Erythroblast (primary cell): Measurements from ENCODE around the gene UBL7.
"Not testable (repeated sequence)": the region's sequence is repeated elsewhere in the genome, so short reads cannot be mapped to it uniquely, and the experiment has no call there.

Experiments
- DNase-seq, 2 experiments: peaks; one replicate each; lab custom pipeline; 2025; lab: John Stamatoyannopoulos, UW
- GATA1 ChIP-seq: IDR thresholded peaks from 2 replicates; pipeline ENCODE4 v1.6.1; 2011; ENCODE audit warnings: low read depth, mild to moderate bottlenecking, control low read depth, low read length, moderate library complexity
- POLR2A ChIP-seq: IDR thresholded peaks from 2 replicates; pipeline ENCODE4 v1.6.1; 2011; ENCODE audit warnings: mild to moderate bottlenecking, low read length

The UBL7 gene

GRCh38 chr15:74470631-74471395 lies 9.9 kb upstream of the UBL7 start:
- no peak for TF ChIP-seq POLR2A
- no peak for DNase-seq

DNA sequence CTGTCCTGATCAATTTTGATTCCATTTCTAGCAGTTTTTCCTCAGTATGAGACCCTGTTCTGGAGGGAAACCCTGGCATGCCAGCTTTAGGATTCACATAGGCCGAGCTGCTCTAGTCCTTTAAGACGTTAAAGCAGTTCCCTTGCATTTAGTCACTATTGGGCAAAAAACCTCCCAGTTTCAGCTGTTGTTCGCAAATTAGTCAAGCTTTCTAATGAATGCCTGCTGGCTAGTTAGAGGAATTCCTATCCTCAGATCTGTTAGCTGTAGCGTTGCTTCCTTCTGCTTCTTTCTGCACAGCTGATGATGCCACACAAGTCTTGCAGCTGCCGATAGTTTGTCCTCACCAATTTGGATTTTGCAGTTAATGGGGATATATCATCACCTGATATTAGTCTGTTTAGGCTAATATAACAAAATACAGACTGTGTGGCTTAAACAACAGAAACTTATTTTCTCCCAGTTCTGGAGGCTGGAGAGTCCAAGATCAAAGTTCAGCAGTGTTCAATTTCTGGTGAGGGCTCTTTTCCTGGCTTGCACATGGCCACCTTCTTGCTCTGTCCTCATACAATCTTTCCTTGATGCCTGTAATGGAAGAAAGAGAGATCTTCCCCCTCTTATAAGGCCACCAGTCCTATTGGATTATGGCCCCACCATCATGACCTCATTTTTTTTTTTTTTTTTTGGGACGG lies 7.5 kb upstream of the UBL7 start:
- TF ChIP-seq POLR2A (no peak), GATA1 (no peak)

GRCh38 chr15:74466570-74466969 lies 5.6 kb upstream of the UBL7 start:
- TF ChIP-seq GATA1: no peak
- TF ChIP-seq POLR2A: no peak
- no peak for DNase-seq

More for the DNA sequence above, 7.5 kb upstream of the UBL7 start:
- no peak for DNase-seq

DNA sequence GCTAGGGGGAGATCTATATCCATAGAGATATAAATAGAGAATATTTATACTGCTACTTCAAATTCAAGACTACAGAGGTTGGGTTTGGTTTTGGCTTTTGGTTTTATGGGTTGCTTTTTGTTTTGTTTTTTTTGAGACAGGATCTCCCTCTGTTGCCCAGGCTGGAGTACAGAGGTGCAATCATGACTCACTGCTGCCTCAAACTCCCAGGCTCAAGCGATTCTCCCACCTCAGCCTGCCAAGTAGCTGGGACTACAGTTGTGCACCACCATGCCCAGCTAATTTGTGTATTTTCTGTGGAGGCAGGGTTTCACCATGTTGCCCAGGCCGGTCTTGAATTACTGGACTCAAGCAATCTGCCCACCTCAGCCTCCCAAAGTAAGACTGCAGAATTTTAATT lies 3.9 kb upstream of the UBL7 start:
- no peak for TF ChIP-seq GATA1
- no peak for DNase-seq

- no peak for DNase-seq
- TF ChIP-seq POLR2A: no peak
- TF ChIP-seq GATA1: no peak
These were observed 3.3 kb upstream of the UBL7 start for GRCh38 chr15:74464216-74464615.

DNA sequence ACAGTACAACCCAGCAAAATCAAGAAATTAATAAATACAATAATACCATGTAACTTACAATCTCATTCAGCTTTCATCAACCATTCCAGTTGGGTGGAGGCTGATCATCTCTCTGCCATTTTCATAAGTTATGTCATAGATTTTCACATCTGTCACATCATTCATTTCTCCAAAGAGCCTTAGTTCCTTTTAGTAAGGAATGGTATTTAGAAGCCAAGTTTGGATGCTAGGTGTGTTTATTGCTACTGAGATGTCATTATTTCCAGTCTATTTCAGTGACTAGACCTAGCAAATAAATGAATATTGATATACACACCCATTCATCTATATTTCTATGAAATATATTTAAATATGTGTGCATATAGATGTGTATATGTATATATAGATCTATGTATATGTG lies 2.7 kb upstream of the UBL7 start:
- no peak for TF ChIP-seq GATA1
- no peak for TF ChIP-seq POLR2A
- no peak for DNase-seq

- TF ChIP-seq GATA1: no peak
- no peak for TF ChIP-seq POLR2A
- peak; percentile 33 to 35 for DNase-seq
These were observed 1.0 kb upstream of the UBL7 start for GRCh38 chr15:74461847-74462511.

DNA sequence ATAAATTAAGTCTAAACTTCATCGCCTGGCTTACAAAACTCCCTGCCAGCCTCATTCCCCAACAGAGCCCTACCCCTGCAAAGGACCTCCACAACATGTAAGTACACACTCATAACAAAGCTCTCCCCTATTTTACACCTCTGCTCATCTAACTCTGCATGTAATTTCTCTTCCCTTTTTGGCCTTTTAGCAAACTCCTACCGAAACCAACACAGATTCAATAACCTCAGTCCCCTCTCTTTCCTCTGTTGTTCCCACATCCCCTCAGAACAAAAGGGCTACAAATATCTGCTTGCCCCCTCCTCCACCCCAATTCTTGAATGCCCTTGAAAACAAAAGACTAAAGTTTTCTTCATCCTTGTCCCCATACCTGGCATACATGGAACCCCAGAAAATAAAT lies 662 bp downstream of the UBL7 start:
- no peak for DNase-seq

GRCh38 chr15:74459798-74460197 lies 1.2 kb downstream of the UBL7 start:
- DNase-seq: not testable (repeated sequence)

More for the DNA sequence above, 662 bp downstream of the UBL7 start:
- TF ChIP-seq GATA1 (no peak), POLR2A (no peak)

GRCh38 chr15:74458473-74458872 lies 2.5 kb downstream of the UBL7 start:
- TF ChIP-seq POLR2A: no peak
- no peak for TF ChIP-seq GATA1
- DNase-seq: no peak

GRCh38 chr15:74457036-74457435 lies 3.9 kb downstream of the UBL7 start:
- DNase-seq: not testable (repeated sequence)

DNA sequence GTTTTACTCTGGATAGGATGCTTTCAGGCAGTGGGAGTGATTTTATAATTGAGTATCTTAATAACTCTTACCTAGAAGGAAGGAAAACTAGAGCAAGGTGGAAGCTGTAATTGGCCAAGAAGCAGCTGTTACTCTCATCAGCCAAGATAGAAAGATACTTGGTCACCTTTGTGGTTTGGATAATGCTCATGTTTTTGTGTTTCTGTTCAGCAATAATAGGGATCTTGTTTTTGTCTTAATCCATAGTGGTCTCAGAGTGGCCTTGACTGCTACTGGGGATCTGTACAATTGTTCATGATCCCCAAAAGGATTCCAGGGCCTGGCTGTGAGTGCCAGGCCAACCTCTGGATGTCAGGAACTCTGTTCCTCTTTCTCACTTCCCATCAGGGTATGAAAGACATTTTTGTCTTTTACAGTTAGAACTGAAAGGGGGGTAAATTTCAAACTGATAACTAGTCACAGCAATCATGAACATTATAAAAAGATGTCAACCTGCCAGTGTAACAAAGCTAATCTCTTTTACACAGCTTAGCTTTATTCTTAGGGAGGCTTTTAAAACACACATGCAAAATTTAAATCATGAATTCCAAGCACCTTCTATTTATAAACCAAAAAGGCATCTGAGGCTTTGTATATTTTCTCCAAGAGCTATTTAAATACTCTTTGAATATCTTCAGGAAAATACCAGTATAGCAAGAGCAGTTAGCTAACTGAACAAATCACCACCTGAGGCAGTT lies 6.0 kb downstream of the UBL7 start:
- no peak for DNase-seq
- TF ChIP-seq POLR2A (no peak), GATA1 (no peak)

DNA sequence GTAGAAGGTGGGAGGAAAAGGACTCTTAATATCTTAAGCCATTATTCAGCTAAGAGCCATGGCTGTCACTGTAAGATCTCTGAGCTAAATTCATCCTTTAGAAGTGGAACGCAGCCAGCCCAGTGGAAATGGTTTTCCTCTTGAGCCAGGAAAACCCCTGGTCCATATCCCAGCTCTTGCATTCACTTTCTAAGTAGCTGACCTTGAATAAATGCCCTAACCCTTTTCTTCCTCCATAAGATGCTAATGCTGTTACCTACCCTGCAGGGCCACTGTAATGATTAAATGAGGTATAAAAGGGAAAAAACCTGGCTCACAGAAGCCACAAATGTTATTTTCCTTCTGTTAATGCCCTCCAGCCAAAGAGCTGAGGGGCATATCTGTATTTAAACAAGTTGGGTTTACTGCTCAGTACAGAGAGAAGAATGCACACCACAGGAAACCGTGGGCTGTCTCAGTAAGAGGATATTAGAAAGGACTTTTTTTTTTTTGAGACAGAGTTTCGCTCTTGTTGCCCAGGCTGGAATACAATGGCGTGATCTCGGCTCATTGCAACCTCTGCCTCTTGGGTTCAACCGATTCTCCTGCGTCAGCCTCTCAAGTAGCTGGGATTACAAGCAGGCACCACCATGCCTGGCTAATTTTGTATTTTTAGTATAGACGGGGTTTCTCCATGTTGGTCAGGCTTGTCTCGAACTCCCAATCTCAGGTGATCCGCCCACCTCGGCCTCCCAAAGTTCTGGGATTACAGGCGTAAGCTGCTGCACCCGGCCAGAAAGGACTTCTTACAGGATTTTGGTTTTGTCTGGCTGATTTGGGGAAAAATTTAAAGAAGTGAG lies 6.8 kb downstream of the UBL7 start:
- DNase-seq: no peak
- TF ChIP-seq POLR2A: no peak
- no peak for TF ChIP-seq GATA1
